Umbilical cord (tissue), 2 donors: ENCODE data around the gene VSTM5. TPM values are rescaled to one million over a fixed set of nuclear protein-coding genes. Genes with fewer than 3 reads are reported as not detected.
"Not testable (repeated sequence)": the region's sequence is repeated elsewhere in the genome, so short reads cannot be mapped to it uniquely, and the experiment has no call there.

Experiments
- DNase-seq: peaks from one replicate; pipeline ENCODE4 v3.0.0-alpha.2; 2015; ENCODE audit warnings: low spot score
- total RNA-seq: library from RNA; depleted of rRNA; stranded (reverse); fragments of >200 nt; gene quantifications from one replicate; pipeline ENCODE4 v1.2.3, GENCODE V29; 2014; ENCODE audit warnings: low replicate concordance; ENCODE audit not compliant: insufficient read depth

The VSTM5 gene
- total RNA-seq, 1 donor from 2014 or later, result 5.3 TPM

- DNase-seq, result no peak
Observed at GRCh38 chr11:93796441-93797231, 53.8 kb downstream of the VSTM5 start.

- no peak for DNase-seq
Observed at GRCh38 chr11:93791493-93791892, 58.9 kb downstream of the VSTM5 start.

GRCh38 chr11:93784935-93785360 lies 65.5 kb downstream of the VSTM5 start:
- no peak for DNase-seq

- peak; percentile 97 for DNase-seq
Observed at GRCh38 chr11:93784145-93784934, 66.1 kb downstream of the VSTM5 start, which contains the start of gene MED17. Gene MED17 (plus strand): TSS chr11:93784282. CDS start chr11:93784514, 232 bp downstream.

- DNase-seq, result no peak
Observed at GRCh38 chr11:93783765-93784144, 66.7 kb downstream of the VSTM5 start.

- DNase-seq, result no peak
Observed at GRCh38 chr11:93783362-93783761, 67.1 kb downstream of the VSTM5 start.

GRCh38 chr11:93775289-93775688 lies 75.1 kb downstream of the VSTM5 start:
- DNase-seq, result no peak

GRCh38 chr11:93774560-93774959 lies 75.9 kb downstream of the VSTM5 start:
- DNase-seq, result not testable (repeated sequence)

- DNase-seq, result no peak
Observed at GRCh38 chr11:93773601-93774200, 76.7 kb downstream of the VSTM5 start.

- no peak for DNase-seq
Observed at GRCh38 chr11:93773045-93773477, 77.4 kb downstream of the VSTM5 start.

GRCh38 chr11:93772123-93772522 lies 78.3 kb downstream of the VSTM5 start:
- DNase-seq, result no peak

- no peak for DNase-seq
Observed at GRCh38 chr11:93770160-93770559, 80.3 kb downstream of the VSTM5 start.

Other genes starting within 250 kb of the VSTM5 start
- 19.5 TPM for gene CEP295, start 188.9 kb downstream of the VSTM5 start, total RNA-seq
- gene TAF1D, start 109.1 kb downstream of the VSTM5 start, total RNA-seq, result 200 TPM
- gene C11orf54, start 108.9 kb downstream of the VSTM5 start, total RNA-seq, result 28.4 TPM
- 37.3 TPM for gene MED17, start 66.3 kb downstream of the VSTM5 start, total RNA-seq
- gene HEPHL1, start 170.7 kb upstream of the VSTM5 start, total RNA-seq, result 0.96 TPM